Activated T-helper 17 cell treated with anti-CD3 and anti-CD28 coated beads, Interleukin-2, amount 50 U/mL, for 72 hours (primary cell): ENCODE measurements around the gene LGALSL. TPM values are rescaled to one million over a fixed set of nuclear protein-coding genes. Genes with fewer than 3 reads are reported as not detected.

Experiments
- ATAC-seq: fragments of 150-1000 bp; cut with Tn5 transposase; replicated peaks from 2 replicates; pipeline ENCODE4 v1.10.0; 2021; ENCODE audit warnings: mild to moderate bottlenecking, moderate library complexity
- H3K27ac Mint-ChIP-seq: one replicate; pipeline ENCODE4 v1.8.0; 2022; ENCODE audit warnings: mixed read lengths
- H3K27me3 Mint-ChIP-seq: one replicate; pipeline ENCODE4 v1.8.0; 2022; ENCODE audit warnings: mixed read lengths
- H3K36me3 Mint-ChIP-seq: one replicate; pipeline ENCODE4 v1.8.0; 2022; ENCODE audit warnings: low read depth, mild to moderate bottlenecking, mixed read lengths
- H3K4me1 Mint-ChIP-seq: one replicate; pipeline ENCODE4 v1.8.0; 2022; ENCODE audit warnings: mixed read lengths
- H3K4me3 Mint-ChIP-seq: one replicate; pipeline ENCODE4 v1.8.0; 2022; ENCODE audit warnings: mild to moderate bottlenecking, mixed read lengths
- H3K9me3 Mint-ChIP-seq: one replicate; pipeline ENCODE4 v1.8.0; 2022; ENCODE audit warnings: mixed read lengths
- total RNA-seq, 2 donors: library from RNA; stranded (reverse); gene quantifications; one replicate each; pipeline ENCODE4 v1.2.3, GENCODE V29; 2022

The LGALSL gene
- total RNA-seq, 2 donors from 2014 or later = 1.4 to 2.2 TPM

- H3K36me3 Mint-ChIP-seq = no peaks in the 10 kb centered on the region
- H3K4me1 Mint-ChIP-seq = no peaks in the 10 kb centered on the region
- no peak for ATAC-seq
Observed at GRCh38 chr2:64455545-64455944, 1.6 kb downstream of the LGALSL start.

GRCh38 chr2:64456293-64456692 is 2.3 kb downstream of the LGALSL start:
- no peak overlapping the region for H3K27ac Mint-ChIP-seq
- H3K27me3 Mint-ChIP-seq = peaks cover 6% of the 10 kb centered on the region
- no peak overlapping the region for H3K4me3 Mint-ChIP-seq
- no peaks in the 10 kb centered on the region for H3K36me3 Mint-ChIP-seq
- no peaks in the 10 kb centered on the region for H3K9me3 Mint-ChIP-seq
- H3K4me1 Mint-ChIP-seq = no peaks in the 10 kb centered on the region
- ATAC-seq = no peak

More at GRCh38 chr2:64455545-64455944, 1.6 kb downstream of the LGALSL start:
- Mint-ChIP-seq H3K4me3 (peak overlapping the region; percentile 71), H3K27me3 (peaks cover 6% of the 10 kb centered on the region), H3K9me3 (no peaks in the 10 kb centered on the region), H3K27ac (no peak overlapping the region)

GRCh38 chr2:64457524-64457923 is 3.6 kb downstream of the LGALSL start:
- Mint-ChIP-seq H3K27me3 (peaks cover 3% of the 10 kb centered on the region), H3K27ac (no peak overlapping the region), H3K4me1 (no peaks in the 10 kb centered on the region), H3K9me3 (no peaks in the 10 kb centered on the region), H3K4me3 (no peak overlapping the region), H3K36me3 (no peaks in the 10 kb centered on the region)
- no peak for ATAC-seq

- ATAC-seq = no peak
- Mint-ChIP-seq H3K9me3 (no peaks in the 10 kb centered on the region), H3K4me1 (no peaks in the 10 kb centered on the region), H3K36me3 (no peaks in the 10 kb centered on the region), H3K27ac (no peak overlapping the region), H3K4me3 (no peak overlapping the region), H3K27me3 (peaks cover 3% of the 10 kb centered on the region)
Observed at GRCh38 chr2:64459575-64459974, 5.6 kb downstream of the LGALSL start.

GRCh38 chr2:64460330-64460729 is 6.4 kb downstream of the LGALSL start:
- ATAC-seq = no peak
- no peaks in the 10 kb centered on the region for H3K9me3 Mint-ChIP-seq
- H3K36me3 Mint-ChIP-seq = no peaks in the 10 kb centered on the region
- no peak overlapping the region for H3K27ac Mint-ChIP-seq
- no peak overlapping the region for H3K4me3 Mint-ChIP-seq
- H3K4me1 Mint-ChIP-seq = no peaks in the 10 kb centered on the region
- H3K27me3 Mint-ChIP-seq = peaks cover 3% of the 10 kb centered on the region

- H3K27me3 Mint-ChIP-seq = peaks cover 3% of the 10 kb centered on the region
- no peaks in the 10 kb centered on the region for H3K9me3 Mint-ChIP-seq
- H3K4me1 Mint-ChIP-seq = no peaks in the 10 kb centered on the region
- no peak overlapping the region for H3K4me3 Mint-ChIP-seq
- H3K36me3 Mint-ChIP-seq = no peaks in the 10 kb centered on the region
- H3K27ac Mint-ChIP-seq = no peak overlapping the region
- ATAC-seq = no peak
Observed at GRCh38 chr2:64461271-64462058, 7.5 kb downstream of the LGALSL start.

- peaks cover 3% of the 10 kb centered on the region for H3K27me3 Mint-ChIP-seq
- no peak overlapping the region for H3K4me3 Mint-ChIP-seq
- no peak for ATAC-seq
- no peaks in the 10 kb centered on the region for H3K4me1 Mint-ChIP-seq
- H3K27ac Mint-ChIP-seq = no peak overlapping the region
- no peaks in the 10 kb centered on the region for H3K9me3 Mint-ChIP-seq
- no peaks in the 10 kb centered on the region for H3K36me3 Mint-ChIP-seq
Observed at GRCh38 chr2:64462171-64462570, 8.2 kb downstream of the LGALSL start.

- no peak for ATAC-seq
- H3K27me3 Mint-ChIP-seq = peaks cover 1% of the 10 kb centered on the region
- no peaks in the 10 kb centered on the region for H3K9me3 Mint-ChIP-seq
- H3K4me3 Mint-ChIP-seq = no peak overlapping the region
- no peaks in the 10 kb centered on the region for H3K36me3 Mint-ChIP-seq
- no peak overlapping the region for H3K27ac Mint-ChIP-seq
- no peaks in the 10 kb centered on the region for H3K4me1 Mint-ChIP-seq
Observed at GRCh38 chr2:64462940-64463700, 9.2 kb downstream of the LGALSL start.

- H3K27ac Mint-ChIP-seq = no peak overlapping the region
- ATAC-seq = no peak
- no peaks in the 10 kb centered on the region for H3K36me3 Mint-ChIP-seq
- H3K4me1 Mint-ChIP-seq = no peaks in the 10 kb centered on the region
- H3K27me3 Mint-ChIP-seq = no peaks in the 10 kb centered on the region
- no peak overlapping the region for H3K4me3 Mint-ChIP-seq
- H3K9me3 Mint-ChIP-seq = no peaks in the 10 kb centered on the region
Observed at GRCh38 chr2:64463781-64464180, 9.8 kb downstream of the LGALSL start.

GRCh38 chr2:64466478-64467085 is 12.6 kb downstream of the LGALSL start:
- no peak for ATAC-seq
- Mint-ChIP-seq H3K27me3 (no peaks in the 10 kb centered on the region), H3K4me3 (no peak overlapping the region), H3K4me1 (no peaks in the 10 kb centered on the region), H3K36me3 (no peaks in the 10 kb centered on the region), H3K9me3 (no peaks in the 10 kb centered on the region), H3K27ac (no peak overlapping the region)

GRCh38 chr2:64467096-64467843 is 13.3 kb downstream of the LGALSL start:
- no peak for ATAC-seq
- H3K27me3 Mint-ChIP-seq = no peaks in the 10 kb centered on the region
- H3K4me3 Mint-ChIP-seq = no peak overlapping the region
- H3K36me3 Mint-ChIP-seq = no peaks in the 10 kb centered on the region
- H3K4me1 Mint-ChIP-seq = no peaks in the 10 kb centered on the region
- no peak overlapping the region for H3K27ac Mint-ChIP-seq
- H3K9me3 Mint-ChIP-seq = no peaks in the 10 kb centered on the region

- H3K9me3 Mint-ChIP-seq = no peaks in the 10 kb centered on the region
- no peaks in the 10 kb centered on the region for H3K27me3 Mint-ChIP-seq
- no peak overlapping the region for H3K4me3 Mint-ChIP-seq
- H3K36me3 Mint-ChIP-seq = no peaks in the 10 kb centered on the region
- H3K27ac Mint-ChIP-seq = no peak overlapping the region
- ATAC-seq = no peak
- H3K4me1 Mint-ChIP-seq = no peaks in the 10 kb centered on the region
Observed at GRCh38 chr2:64469261-64469660, 15.3 kb downstream of the LGALSL start.

- no peak overlapping the region for H3K27ac Mint-ChIP-seq
- H3K27me3 Mint-ChIP-seq = no peaks in the 10 kb centered on the region
- no peaks in the 10 kb centered on the region for H3K4me1 Mint-ChIP-seq
Observed at GRCh38 chr2:64470071-64470470, 16.1 kb downstream of the LGALSL start.

GRCh38 chr2:64470766-64471295 is 16.9 kb downstream of the LGALSL start:
- no peaks in the 10 kb centered on the region for H3K9me3 Mint-ChIP-seq
- H3K27me3 Mint-ChIP-seq = no peaks in the 10 kb centered on the region
- no peaks in the 10 kb centered on the region for H3K36me3 Mint-ChIP-seq
- no peak for ATAC-seq
- H3K27ac Mint-ChIP-seq = no peak overlapping the region
- H3K4me3 Mint-ChIP-seq = no peak overlapping the region
- H3K4me1 Mint-ChIP-seq = no peaks in the 10 kb centered on the region

More at GRCh38 chr2:64470071-64470470, 16.1 kb downstream of the LGALSL start:
- ATAC-seq = no peak
- Mint-ChIP-seq H3K4me3 (no peak overlapping the region), H3K9me3 (no peaks in the 10 kb centered on the region), H3K36me3 (no peaks in the 10 kb centered on the region)
